Stimulated activated CD8-positive, alpha-beta memory T cell treated with anti-CD3 and anti-CD28 coated beads, Interleukin-12 subunit alpha, Interleukin-12 subunit beta, amount 100 ng/mL, for 1 hour (primary cell): ENCODE results near the gene WDR82.
A peak's percentile ranks its signal among the peaks of the same experiment; 100 is the strongest.

Experiments used
- DNase-seq: peaks from one replicate; pipeline ENCODE4 v3.0.0-alpha.2; 2020; ENCODE audit warnings: low read depth

Gene WDR82

GRCh38 chr3:52254608-52255007, 23.8 kb downstream of the WDR82 start:
- DNase-seq = no peak

- peak; percentile 64 for DNase-seq
Measured at GRCh38 chr3:52253314-52254304, 24.8 kb downstream of the WDR82 start.

DNA sequence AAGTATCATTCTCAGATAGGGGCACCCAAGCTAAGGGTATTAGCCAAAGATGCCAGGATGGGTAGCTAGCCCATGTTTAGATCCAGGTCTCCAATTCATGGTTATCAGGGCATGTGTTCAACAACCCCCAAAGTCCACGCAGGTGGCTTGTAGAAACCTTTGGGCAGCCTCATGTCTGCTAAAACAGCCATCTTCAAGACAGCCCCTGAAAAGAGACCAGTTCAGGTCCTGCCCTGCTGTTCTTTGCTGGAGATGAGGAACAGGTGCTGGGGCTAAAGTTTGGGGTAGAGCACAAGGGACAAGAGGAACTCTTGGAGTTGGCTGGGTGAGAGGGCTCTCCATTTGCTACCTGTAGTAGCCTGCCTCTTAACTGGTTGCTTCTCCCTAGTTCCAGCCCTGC, 28.3 kb downstream of the WDR82 start:
- DNase-seq = no peak

DNA sequence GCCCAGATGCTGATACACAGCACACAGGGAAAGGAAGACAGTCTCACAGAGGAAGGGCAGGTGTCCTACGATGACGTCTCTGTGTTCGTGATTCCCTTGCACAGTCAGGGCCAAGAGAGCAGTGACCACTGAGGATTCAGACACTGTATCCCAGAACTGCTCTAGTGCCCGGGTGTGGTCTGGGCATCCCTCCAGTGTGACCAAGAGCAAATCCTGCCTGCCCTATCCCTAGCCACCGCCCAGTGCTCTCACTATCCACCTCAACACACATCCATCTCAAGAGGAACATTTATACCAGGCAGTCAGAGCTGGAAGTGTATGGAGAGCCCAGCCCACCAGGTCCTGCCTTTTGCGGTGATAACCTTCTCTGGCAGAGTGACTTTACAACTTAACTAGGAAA, 28.8 kb downstream of the WDR82 start:
- no peak for DNase-seq

GRCh38 chr3:52248816-52249547, 29.5 kb downstream of the WDR82 start:
- DNase-seq = no peak

DNA sequence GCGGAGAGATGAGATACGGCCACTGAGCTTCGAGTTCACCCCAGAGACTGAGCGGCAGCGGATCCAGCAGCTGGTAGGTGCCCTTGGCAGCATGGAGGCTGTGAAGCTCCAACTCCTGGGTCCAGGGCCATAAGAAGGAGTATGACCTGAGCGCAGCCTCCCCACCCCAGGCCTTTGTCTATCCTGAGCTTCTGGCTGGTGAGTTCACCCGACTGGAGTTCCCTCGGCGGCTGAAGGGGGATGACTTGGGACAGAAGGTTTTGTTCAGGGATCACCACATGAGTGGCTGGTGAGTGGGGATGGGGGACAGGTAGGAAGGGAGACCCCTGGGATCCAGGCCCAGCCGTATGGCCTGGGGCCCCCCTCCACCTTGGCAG, 30.3 kb downstream of the WDR82 start:
- DNase-seq = no peak

- DNase-seq = no peak
Measured at GRCh38 chr3:52247409-52248164, 30.9 kb downstream of the WDR82 start.

DNA sequence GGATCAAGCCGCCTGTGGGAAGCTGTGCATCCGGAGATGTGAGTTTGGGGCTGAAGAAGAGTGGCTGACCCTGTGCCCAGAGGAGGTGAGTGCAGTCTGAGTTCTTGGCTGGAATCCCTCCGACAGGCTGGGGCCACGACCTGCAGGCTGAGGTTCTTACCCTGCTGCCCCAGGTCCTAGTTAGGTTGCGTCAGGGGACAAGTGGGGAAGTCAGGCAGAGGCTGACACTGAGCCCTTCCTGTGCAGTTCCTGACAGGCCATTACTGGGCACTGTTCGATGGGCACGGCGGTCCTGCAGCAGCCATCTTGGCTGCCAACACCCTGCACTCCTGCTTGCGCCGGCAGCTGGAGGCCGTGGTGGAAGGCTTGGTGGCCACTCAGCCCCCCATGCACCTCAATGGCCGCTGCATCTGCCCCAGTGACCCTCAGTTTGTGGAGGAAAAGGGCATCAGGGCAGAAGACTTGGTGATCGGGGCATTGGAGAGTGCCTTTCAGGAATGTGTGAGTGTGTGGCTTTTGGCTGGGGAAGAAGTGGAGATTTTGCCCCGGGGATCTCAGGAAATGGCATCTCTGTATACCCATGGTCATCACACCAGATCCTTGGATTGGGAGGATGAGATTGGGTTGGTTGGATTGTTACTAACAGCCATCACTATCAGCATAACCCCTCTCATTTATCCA, 31.6 kb downstream of the WDR82 start:
- no peak for DNase-seq

DNA sequence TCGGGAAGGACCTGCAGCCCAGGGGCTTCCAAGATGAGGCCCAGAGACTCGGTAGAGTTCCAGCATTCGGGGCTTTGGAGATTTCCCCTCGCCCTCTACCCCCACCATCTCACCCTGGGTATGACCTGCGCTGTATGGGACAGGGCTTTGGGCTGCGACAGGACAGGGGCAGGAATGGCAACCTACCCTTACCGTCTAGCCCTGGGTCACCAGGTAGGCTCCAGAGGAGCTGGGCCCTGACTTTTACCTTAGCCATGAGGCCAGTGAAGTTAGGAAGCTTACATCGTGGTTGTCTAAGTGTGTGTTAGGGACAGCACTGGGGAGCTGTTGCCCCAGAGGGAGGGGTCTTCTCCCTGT, 32.2 kb downstream of the WDR82 start:
- DNase-seq = no peak

GRCh38 chr3:52245322-52246263, 32.9 kb downstream of the WDR82 start, which contains the start of gene PPM1M:
PPM1M (plus strand) TSS chr3:52245759; CDS start chr3:52245825, 66 bp downstream.
- DNase-seq = peak; percentile 27

GRCh38 chr3:52243791-52244628, 34.4 kb downstream of the WDR82 start:
- no peak for DNase-seq

DNA sequence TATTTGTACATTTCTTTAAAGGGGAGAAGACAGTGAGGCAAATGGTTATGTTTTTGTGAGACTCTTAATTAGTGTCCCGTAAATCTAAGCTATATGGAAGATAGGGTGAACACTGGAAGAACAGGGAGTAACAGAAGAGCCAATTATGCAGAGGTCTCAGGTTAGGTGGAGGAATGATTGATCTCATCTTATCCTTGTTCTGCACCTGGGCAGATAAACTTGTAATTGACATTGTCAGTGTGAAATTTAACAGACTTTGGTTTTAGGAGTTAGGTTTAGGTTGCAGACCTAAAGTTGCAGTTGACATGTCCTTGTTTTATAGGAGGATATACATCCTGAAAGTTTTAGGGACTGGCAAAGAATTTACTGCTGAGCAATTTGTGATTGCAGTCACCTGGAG, 36.4 kb downstream of the WDR82 start:
- no peak for DNase-seq

DNA sequence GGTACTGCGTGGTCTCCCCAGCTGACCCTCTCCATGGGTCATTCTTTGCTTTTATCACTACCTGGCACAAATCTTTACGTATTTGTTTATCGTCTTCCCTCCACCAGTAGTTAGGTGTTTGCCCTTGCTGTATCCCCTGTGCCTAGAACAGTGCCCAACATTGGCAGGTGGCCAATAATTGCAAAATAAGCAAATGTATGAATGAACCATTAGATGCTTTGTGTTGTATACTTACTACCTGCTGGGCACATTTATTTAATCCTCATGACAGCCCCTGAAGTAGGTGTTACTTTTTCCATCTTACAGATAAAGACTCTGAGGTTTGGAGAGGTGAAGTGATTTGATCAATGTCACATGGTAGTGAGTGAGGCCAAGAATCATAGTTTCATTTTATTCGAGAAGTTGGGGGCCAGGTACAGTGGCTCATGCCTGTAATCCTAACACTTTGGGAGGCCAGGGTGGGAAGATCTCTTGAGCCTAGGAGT, 37.5 kb downstream of the WDR82 start:
- DNase-seq = no peak

GRCh38 chr3:52240059-52240885, 38.2 kb downstream of the WDR82 start:
- DNase-seq = peak; percentile 27

DNA sequence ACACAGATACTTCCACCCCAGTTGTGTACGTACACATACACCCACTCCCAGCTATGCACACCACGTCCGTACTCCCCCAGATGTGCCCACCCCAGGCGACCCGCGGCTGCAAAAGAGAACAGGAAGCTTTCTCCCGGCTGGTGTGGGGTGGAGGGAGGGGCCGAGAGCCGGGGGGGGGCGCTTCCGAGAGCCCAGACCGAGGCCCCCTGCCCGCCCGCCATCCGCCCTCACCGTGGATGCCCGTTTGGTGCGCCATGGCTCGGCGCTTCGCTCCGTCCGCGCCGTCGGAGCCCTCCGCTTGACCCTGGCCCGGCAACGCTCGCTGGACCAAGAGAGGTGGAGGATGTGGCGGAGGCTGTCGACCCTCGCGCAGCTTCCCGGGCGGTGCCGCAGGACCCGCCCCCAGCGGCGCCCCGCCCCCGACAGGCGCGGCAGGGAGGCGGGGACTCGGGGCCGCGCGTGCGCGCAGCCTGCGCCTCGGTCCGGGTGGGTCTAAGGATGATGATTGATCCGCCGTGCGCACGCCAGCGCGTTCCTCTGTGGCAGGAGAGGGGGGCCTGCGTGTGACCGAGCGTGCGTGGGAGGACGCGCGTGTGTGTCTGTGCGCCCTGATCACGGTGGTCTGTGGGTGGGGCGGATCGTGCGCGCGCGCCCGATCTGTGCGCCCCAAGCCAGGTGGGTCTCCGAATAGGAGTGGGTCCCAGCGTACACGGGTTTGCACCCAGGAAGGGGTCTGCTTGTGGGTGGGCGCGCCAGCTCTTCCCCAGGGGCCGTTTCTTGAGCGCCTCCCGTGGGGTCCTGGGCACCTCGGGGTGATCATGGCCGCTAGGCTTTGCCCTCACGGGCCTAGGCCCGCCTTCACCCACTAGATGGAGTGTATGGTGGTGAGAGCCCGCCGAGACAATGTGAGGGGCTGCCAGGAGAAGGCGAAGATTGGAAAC, 39.4 kb downstream of the WDR82 start, which contains the start of gene TWF2:
TSS of gene TWF2 (minus strand) at position 398 of the 941 bp plus-strand sequence. CDS start at position 256, 142 bp downstream.
- DNase-seq = peak; percentile 73

DNA sequence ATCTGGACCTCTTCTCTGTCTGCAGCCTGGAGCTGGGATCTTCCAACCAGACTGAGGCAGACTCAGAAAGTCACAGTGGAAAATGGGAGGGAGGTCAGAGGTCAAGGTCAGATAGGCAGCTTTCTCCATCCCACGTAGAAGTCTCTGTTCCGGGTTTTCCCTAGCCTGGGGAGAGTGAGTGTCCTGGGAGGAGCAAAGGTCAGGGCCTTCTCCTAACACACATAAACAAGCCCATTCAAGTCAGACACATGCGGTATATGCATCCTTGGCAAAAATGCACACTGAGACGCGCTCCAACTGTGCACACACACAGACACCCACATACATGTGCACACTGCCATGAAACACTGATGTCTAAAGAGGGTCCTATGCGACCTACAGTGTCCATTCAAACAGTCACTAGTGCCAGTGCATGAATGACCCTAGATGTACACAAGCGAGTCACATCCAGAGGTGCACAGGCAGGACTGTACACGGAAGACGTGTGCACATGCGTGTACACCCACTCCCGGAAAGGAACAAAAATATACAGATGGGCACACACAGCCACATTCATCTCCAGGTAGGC, 40.2 kb downstream of the WDR82 start:
- no peak for DNase-seq

DNA sequence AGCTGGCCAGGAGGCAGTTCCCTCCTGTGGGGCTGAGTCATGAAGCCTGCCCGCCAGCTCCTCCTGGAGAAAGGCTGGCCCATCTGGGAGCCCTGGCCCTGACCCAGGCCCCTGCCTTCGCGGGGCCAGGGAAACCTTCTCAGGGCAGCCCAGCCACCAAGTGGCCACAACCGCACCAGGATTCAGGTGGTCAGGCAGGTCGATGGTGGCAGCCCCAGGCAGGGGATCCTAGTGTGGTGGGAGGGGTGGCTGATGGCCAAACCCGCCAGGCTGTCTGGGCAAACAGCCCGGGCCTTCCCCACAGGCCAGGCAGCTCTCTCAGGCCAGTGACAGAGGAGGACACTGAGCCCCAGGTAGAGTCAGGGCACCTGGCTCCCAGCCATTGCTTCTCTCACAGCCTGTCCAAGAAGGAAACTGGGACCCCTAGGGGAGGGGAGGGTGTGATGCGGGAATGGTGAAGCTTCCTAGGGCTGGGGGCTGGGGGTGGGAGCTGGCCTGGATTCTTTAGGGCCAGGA, 40.7 kb downstream of the WDR82 start:
- DNase-seq = no peak
